B cell (primary cell): ENCODE measurements around the gene CFAP100. TPM values are rescaled to one million over a fixed set of nuclear protein-coding genes. Genes with fewer than 3 reads are reported as not detected.

Experiments used
- ATAC-seq: fragments of 200-7000 bp; cut with Tn5 transposase; one replicate; pipeline ENCODE4 v1.10.0; 2021; ENCODE audit warnings: low read depth, mild to moderate bottlenecking, moderate number of reproducible peaks, moderate library complexity
- CTCF ChIA-PET: fragments of 350-600 bp; sonication (Branson Sonifier 250); formaldehyde crosslinking; loops from one replicate; lab custom pipeline; 2021; ENCODE audit warnings: antibody characterized with exemption, inconsistent platforms; lab: Charles Lee
- POLR2A ChIA-PET: fragments of 350-600 bp; sonication (Branson Sonifier 250); formaldehyde crosslinking; loops from one replicate; lab custom pipeline; 2021; ENCODE audit warnings: antibody characterized with exemption; lab: Charles Lee
- DNase-seq: peaks from one replicate; pipeline ENCODE4 v3.0.0; 2013
- H2AFZ ChIP-seq: 2 replicates; pipeline ENCODE4 v1.6.1; 2012; ENCODE audit warnings: mild to moderate bottlenecking, low read depth, low read length; ENCODE audit not compliant: insufficient read depth, poor library complexity, severe bottlenecking
- H3K27ac ChIP-seq, 2 donors: 1 replicate in 1 of 2; 2 replicates in 1 of 2; pipeline ENCODE4 v1.5.1; 2012 to 2013; ENCODE audit warnings: low read length in 2 of 2, mild to moderate bottlenecking in 2 of 2, moderate library complexity in 1 of 2
- H3K27me3 ChIP-seq, 4 experiments: fragments of 200-600 bp in 1 of 4; sonication (generic) in 1 of 4; replicated peaks in 1 of 4; 1 replicate in 2 of 4; 2 replicates in 2 of 4; pipeline versions ENCODE4 v1.6.1 to v1.7.0; 2013 to 2016; ENCODE audit warnings: low read length in 3 of 4, mild to moderate bottlenecking in 2 of 4, mixed read lengths in 1 of 4, moderate library complexity in 1 of 4; ENCODE audit not compliant: insufficient read depth in 4 of 4, control insufficient read depth in 3 of 4; ENCODE audit errors: control extremely low read depth in 1 of 4
- H3K36me3 ChIP-seq, 2 experiments: replicated peaks in 1 of 2; 1 replicate in 1 of 2; 2 replicates in 1 of 2; pipeline versions ENCODE4 v1.6.1 to v1.7.1; 2013; ENCODE audit warnings: low read length in 1 of 2; ENCODE audit not compliant: insufficient read depth in 2 of 2, control insufficient read depth in 1 of 2; ENCODE audit errors: control extremely low read depth in 1 of 2, extremely low read depth in 1 of 2
- H3K4me1 ChIP-seq, 2 donors: fragments of 200-600 bp in 1 of 2; sonication (generic) in 1 of 2; 1 replicate in 1 of 2; 2 replicates in 1 of 2; pipeline versions ENCODE4 v1.5.1 to v1.6.1; 2013 to 2017; ENCODE audit warnings: low read length in 2 of 2; ENCODE audit not compliant: control insufficient read depth in 2 of 2, insufficient read depth in 2 of 2
- H3K4me2 ChIP-seq: replicated peaks from 2 replicates; pipeline ENCODE3; 2012; ENCODE audit warnings: mild to moderate bottlenecking, low read depth, low read length; ENCODE audit not compliant: poor library complexity, severe bottlenecking
- H3K4me3 ChIP-seq, 5 experiments: fragments of 200-600 bp in 1 of 5; sonication (generic) in 1 of 5; 1 replicate in 3 of 5; 2 replicates in 2 of 5; pipeline versions ENCODE4 v1.5.1 to v1.7.0; 2011 to 2016; ENCODE audit warnings: low read length in 4 of 5, mild to moderate bottlenecking in 4 of 5, low read depth in 2 of 5, control low read depth in 1 of 5, moderate library complexity in 1 of 5; ENCODE audit not compliant: insufficient read depth in 1 of 5; ENCODE audit errors: control extremely low read depth in 1 of 5, extremely low read depth in 1 of 5
- H3K79me2 ChIP-seq: fragments of 200-600 bp; sonication (generic); one replicate; pipeline ENCODE4 v1.6.0; 2016; ENCODE audit warnings: low read length; ENCODE audit not compliant: control insufficient read depth, insufficient read depth
- H3K9ac ChIP-seq: fragments of 200-600 bp; sonication (generic); 2 replicates; pipeline ENCODE4 v1.6.1; 2017; ENCODE audit warnings: mild to moderate bottlenecking, low read length, moderate library complexity
- H3K9me3 ChIP-seq, 3 donors: one replicate each; pipeline versions ENCODE4 v1.6.1 to v1.7.1; 2013; ENCODE audit warnings: low read length in 2 of 3; ENCODE audit not compliant: control insufficient read depth in 2 of 3, insufficient read depth in 1 of 3; ENCODE audit errors: control extremely low read depth in 1 of 3
- H4K20me1 ChIP-seq: 2 replicates; pipeline ENCODE4 v1.6.0; 2012; ENCODE audit warnings: mild to moderate bottlenecking, low read length; ENCODE audit not compliant: insufficient read depth, control insufficient read depth, poor library complexity, severe bottlenecking
- H3K27ac Mint-ChIP-seq: one replicate; pipeline ENCODE4 v1.8.0; 2021; ENCODE audit warnings: mixed read lengths
- H3K27me3 Mint-ChIP-seq: one replicate; pipeline ENCODE4 v1.8.0; 2021; ENCODE audit warnings: mixed read lengths
- H3K4me1 Mint-ChIP-seq: one replicate; pipeline ENCODE4 v1.8.0; 2021; ENCODE audit warnings: mixed read lengths
- H3K4me3 Mint-ChIP-seq: one replicate; pipeline ENCODE4 v1.8.0; 2021; ENCODE audit warnings: mixed read lengths
- H3K9me3 Mint-ChIP-seq: one replicate; pipeline ENCODE4 v1.8.0; 2022; ENCODE audit warnings: mixed read lengths; ENCODE audit not compliant: insufficient read depth
- CTCF ChIP-seq: fragments of 200-600 bp; IDR thresholded peaks from one replicate; pipeline ENCODE4 v1.8.0; 2022; ENCODE audit warnings: antibody characterized with exemption, mild to moderate bottlenecking
- EZH2 ChIP-seq: IDR thresholded peaks from 2 replicates; pipeline ENCODE4 v1.6.1; 2012; ENCODE audit warnings: borderline replicate concordance, low read depth, mild to moderate bottlenecking, moderate library complexity, low read length; ENCODE audit not compliant: insufficient read depth, poor library complexity, severe bottlenecking
- WGBS: methylation state at CpG from one replicate; pipeline ENCODE4 v1.1.5; 2013; ENCODE audit warnings: missing lambda C conversion rate; ENCODE audit not compliant: insufficient coverage; 5-methylcytosine and 5-hydroxymethylcytosine counted together
- intact Hi-C: fragments of 100-400 bp; cut with micrococcal nuclease; formaldehyde crosslinking; loops from one replicate; pipeline ENCODE4 v1.10.0; 2022
- polyA plus RNA-seq: library from polyadenylated mRNA; depleted of rRNA; stranded (reverse); fragments of >200 nt; gene quantifications from 2 replicates; pipeline ENCODE4 v1.2.3, GENCODE V29; 2012
- total RNA-seq, 2 donors: library from RNA; stranded (reverse); fragments of 120-200 nt in 1 of 2; gene quantifications; 1 replicate in 1 of 2; 2 replicates in 1 of 2; pipeline versions ENCODE4 v1.2.3 to v1.2.4, GENCODE V29; 2013 to 2022

Gene CFAP100
- total and polyA plus RNA-seq, 2 donors (not counting 1 experiment from before 2014, with no cell fraction given), result not detected

- Histone ChIP-seq H3K4me1 (no peaks in the 10 kb centered on the region), H3K27me3 (peaks cover 0 to 6% (median 0%) of the 10 kb centered on the region in 4 experiments), H3K27ac (no peak overlapping the region), H3K9me3 (no peaks in the 10 kb centered on the region), H3K4me3 (no peak overlapping the region), H3K36me3 (no peaks in the 10 kb centered on the region), H3K9ac (no peak overlapping the region), H3K4me2 (no peak overlapping the region), H3K79me2 (no peaks in the 10 kb centered on the region), H2AFZ (no peak overlapping the region), H4K20me1 (no peaks in the 10 kb centered on the region)
- intact Hi-C loops, result no loop called here
- POLR2A ChIA-PET, result no interaction called here
- Mint-ChIP-seq H3K4me3 (no peak overlapping the region), H3K27ac (no peak overlapping the region), H3K4me1 (no peaks in the 10 kb centered on the region), H3K27me3 (peaks cover 23% of the 10 kb centered on the region), H3K9me3 (peaks cover 2% of the 10 kb centered on the region)
- whole genome bisulfite sequencing, result 93% methylated on average over 16 of the region's 17 CpGs
- no peak for ATAC-seq
- TF ChIP-seq CTCF (no peak), EZH2 (no peak)
- DNase-seq, result no peak
- CTCF ChIA-PET, result interaction anchor here (1.0 kb wide), 1 partner anchor 408 kb away, joined by 4 read pairs; no protein-coding TSS in a partner anchor
Measured at GRCh38 chr3:126380011-126380768, 14.5 kb upstream of the CFAP100 start.

- no peaks in the 10 kb centered on the region for H3K4me1 Mint-ChIP-seq
- H3K9me3 Mint-ChIP-seq, result peaks cover 2% of the 10 kb centered on the region
- Histone ChIP-seq H3K4me2 (no peak overlapping the region), H2AFZ (no peak overlapping the region), H3K9me3 (no peaks in the 10 kb centered on the region), H3K27ac (no peak overlapping the region), H3K27me3 (peaks cover 0 to 6% (median 0%) of the 10 kb centered on the region in 4 experiments), H3K79me2 (no peaks in the 10 kb centered on the region), H3K4me3 (no peak overlapping the region), H4K20me1 (no peaks in the 10 kb centered on the region), H3K9ac (no peak overlapping the region), H3K36me3 (no peaks in the 10 kb centered on the region), H3K4me1 (no peaks in the 10 kb centered on the region)
- DNase-seq (no peak), ATAC-seq (no peak)
- peaks cover 26% of the 10 kb centered on the region for H3K27me3 Mint-ChIP-seq
- TF ChIP-seq EZH2 (no peak), CTCF (no peak)
- H3K27ac Mint-ChIP-seq, result no peak overlapping the region
- no peak overlapping the region for H3K4me3 Mint-ChIP-seq
- CTCF ChIA-PET, result interaction anchor here (1.0 kb wide), 1 partner anchor 248 kb away, joined by 3 read pairs; no protein-coding TSS in a partner anchor
- POLR2A ChIA-PET, result no interaction called here
- WGBS, result 71% methylated on average over 2 of the region's 2 CpGs
- intact Hi-C loops, result no loop called here
Measured at GRCh38 chr3:126381966-126382365, 12.7 kb upstream of the CFAP100 start.
